Ishikawa (cell line): ENCODE measurements around the gene VPS45.

Source experiments
- FOXM1 ChIP-seq: IDR thresholded peaks from 2 replicates; pipeline ENCODE4 v1.6.1; 2012; ENCODE audit warnings: low read depth, borderline replicate concordance
- NFIC ChIP-seq: IDR thresholded peaks from 2 replicates; pipeline ENCODE4 v1.6.1; 2012
- RAD21 ChIP-seq: IDR thresholded peaks from 2 replicates; pipeline ENCODE4 v1.6.1; 2012; ENCODE audit warnings: low read depth
- TAF1 ChIP-seq: IDR thresholded peaks from 2 replicates; pipeline ENCODE4 v1.6.1; 2012; ENCODE audit warnings: low read depth, mild to moderate bottlenecking
- YY1 ChIP-seq: IDR thresholded peaks from 2 replicates; pipeline ENCODE4 v1.6.1; 2012; ENCODE audit warnings: low read depth
- TF ChIP-seq, protein P1 (sequence below): IDR thresholded peaks from 2 replicates; pipeline ENCODE4 v1.6.1; 2012; ENCODE audit warnings: low read depth, mild to moderate bottlenecking
- TF ChIP-seq, protein P2 (sequence below): IDR thresholded peaks from 2 replicates; pipeline ENCODE4 v1.6.1; 2012

DNA sequence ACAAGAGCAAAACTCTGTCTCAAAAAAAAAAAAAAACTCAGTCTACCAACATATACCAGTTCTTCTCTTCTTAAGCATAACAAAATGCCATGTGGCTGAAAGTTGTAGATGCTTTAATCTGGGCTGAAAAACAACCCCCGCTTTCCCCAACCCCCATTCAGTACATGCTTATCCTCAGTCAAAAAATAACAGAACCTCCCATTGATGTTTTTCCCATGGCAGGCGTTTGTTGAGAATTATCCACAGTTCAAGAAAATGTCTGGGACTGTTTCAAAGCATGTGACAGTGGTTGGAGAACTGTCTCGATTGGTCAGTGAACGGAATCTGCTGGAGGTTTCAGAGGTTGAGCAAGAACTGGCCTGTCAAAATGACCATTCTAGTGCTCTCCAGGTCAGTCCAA, 14.9 kb downstream of the VPS45 start:
- TF ChIP-seq NFIC, result no peak
- TF ChIP-seq YY1, result no peak
- no peak for TF ChIP-seq TAF1
- no peak for TF ChIP-seq RAD21
- TF ChIP-seq, protein P1, sequence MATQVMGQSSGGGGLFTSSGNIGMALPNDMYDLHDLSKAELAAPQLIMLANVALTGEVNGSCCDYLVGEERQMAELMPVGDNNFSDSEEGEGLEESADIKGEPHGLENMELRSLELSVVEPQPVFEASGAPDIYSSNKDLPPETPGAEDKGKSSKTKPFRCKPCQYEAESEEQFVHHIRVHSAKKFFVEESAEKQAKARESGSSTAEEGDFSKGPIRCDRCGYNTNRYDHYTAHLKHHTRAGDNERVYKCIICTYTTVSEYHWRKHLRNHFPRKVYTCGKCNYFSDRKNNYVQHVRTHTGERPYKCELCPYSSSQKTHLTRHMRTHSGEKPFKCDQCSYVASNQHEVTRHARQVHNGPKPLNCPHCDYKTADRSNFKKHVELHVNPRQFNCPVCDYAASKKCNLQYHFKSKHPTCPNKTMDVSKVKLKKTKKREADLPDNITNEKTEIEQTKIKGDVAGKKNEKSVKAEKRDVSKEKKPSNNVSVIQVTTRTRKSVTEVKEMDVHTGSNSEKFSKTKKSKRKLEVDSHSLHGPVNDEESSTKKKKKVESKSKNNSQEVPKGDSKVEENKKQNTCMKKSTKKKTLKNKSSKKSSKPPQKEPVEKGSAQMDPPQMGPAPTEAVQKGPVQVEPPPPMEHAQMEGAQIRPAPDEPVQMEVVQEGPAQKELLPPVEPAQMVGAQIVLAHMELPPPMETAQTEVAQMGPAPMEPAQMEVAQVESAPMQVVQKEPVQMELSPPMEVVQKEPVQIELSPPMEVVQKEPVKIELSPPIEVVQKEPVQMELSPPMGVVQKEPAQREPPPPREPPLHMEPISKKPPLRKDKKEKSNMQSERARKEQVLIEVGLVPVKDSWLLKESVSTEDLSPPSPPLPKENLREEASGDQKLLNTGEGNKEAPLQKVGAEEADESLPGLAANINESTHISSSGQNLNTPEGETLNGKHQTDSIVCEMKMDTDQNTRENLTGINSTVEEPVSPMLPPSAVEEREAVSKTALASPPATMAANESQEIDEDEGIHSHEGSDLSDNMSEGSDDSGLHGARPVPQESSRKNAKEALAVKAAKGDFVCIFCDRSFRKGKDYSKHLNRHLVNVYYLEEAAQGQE, result no peak
- TF ChIP-seq, protein P2, sequence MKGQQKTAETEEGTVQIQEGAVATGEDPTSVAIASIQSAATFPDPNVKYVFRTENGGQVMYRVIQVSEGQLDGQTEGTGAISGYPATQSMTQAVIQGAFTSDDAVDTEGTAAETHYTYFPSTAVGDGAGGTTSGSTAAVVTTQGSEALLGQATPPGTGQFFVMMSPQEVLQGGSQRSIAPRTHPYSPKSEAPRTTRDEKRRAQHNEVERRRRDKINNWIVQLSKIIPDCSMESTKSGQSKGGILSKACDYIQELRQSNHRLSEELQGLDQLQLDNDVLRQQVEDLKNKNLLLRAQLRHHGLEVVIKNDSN, result no peak
- TF ChIP-seq FOXM1, result no peak
